HEK293T (cell line): ENCODE data around the gene RHCE.

Experiments
- ELF4 ChIP-seq: fragments of 450-650 bp; IDR thresholded peaks from 2 replicates; pipeline ENCODE4 v1.6.1; 2017; ENCODE audit warnings: antibody characterized with exemption
- FOXA1 ChIP-seq: fragments of 450-650 bp; IDR thresholded peaks from 2 replicates; pipeline ENCODE4 v1.6.1; 2016; ENCODE audit warnings: mild to moderate bottlenecking
- NFRKB ChIP-seq: fragments of 450-650 bp; IDR thresholded peaks from 2 replicates; pipeline ENCODE4 v1.6.1; 2016; ENCODE audit warnings: mild to moderate bottlenecking, moderate library complexity

GRCh38 chr1:25458541-25459298 is 38.1 kb upstream of the RHCE start:
- no peak for TF ChIP-seq NFRKB
- TF ChIP-seq ELF4, result no peak
- TF ChIP-seq FOXA1, result no peak
